Smooth muscle cell of the pulmonary artery (primary cell): ENCODE results near the gene TMEM212. TPM values are rescaled to one million over a fixed set of nuclear protein-coding genes. Genes with fewer than 3 reads are reported as not detected.

Source experiments
- total RNA-seq: library from RNA; depleted of rRNA; stranded (reverse); fragments of >200 nt; gene quantifications from 2 replicates; pipeline ENCODE4 v1.2.3, GENCODE V29; 2014

Gene TMEM212
- total RNA-seq, result not detected in 2 replicates

GRCh38 chr3:171842864-171843518 is at the start of gene TMEM212:
Gene TMEM212 (plus strand): TSS chr3:171843349. CDS start chr3:171843384, 35 bp downstream.

GRCh38 chr3:171809861-171810628 is 33.1 kb upstream of the TMEM212 start, which contains the start of gene PLD1:
Gene PLD1 (minus strand): TSS chr3:171810483. CDS start chr3:171738051, 72,432 bp downstream.

Other genes with a start within 250 kb of the TMEM212 start
- gene PLD1, start 32.9 kb upstream of the TMEM212 start, total RNA-seq, result 16.9 and 36.3 TPM in 2 replicates
- 252 and 258 TPM in 2 replicates for gene FNDC3B, start 196.2 kb downstream of the TMEM212 start, total RNA-seq